ENCODE results near the gene FIG4.

The FIG4 gene

DNA sequence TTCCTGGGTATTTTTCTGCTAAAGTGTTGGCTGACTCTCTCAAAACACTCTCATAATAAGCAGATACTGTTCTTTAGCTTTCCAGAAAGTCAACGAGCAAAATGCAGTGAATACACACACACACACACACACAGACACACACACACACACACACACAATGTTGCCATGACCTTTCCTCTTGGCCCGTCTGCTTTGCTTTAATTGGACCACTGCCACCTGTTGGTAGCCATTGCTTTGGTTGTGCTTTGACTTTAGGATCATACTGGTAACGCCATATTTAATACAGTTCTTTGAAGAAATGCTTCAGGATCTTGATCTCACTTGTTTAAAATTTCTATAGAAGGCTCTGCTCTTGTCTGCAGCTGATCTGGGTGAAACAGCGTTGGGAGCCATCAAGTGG, 4.4 kb downstream of the FIG4 start:
- H3K36me3 ChIP-seq = peaks cover 0 to 5% (median 5%) of the 10 kb centered on the region in 3 donors
- no peaks in the 10 kb centered on the region for H3K27me3 ChIP-seq
- DNase-seq = no peak
- no peak overlapping the region for H3K4me3 ChIP-seq
- H3K27ac ChIP-seq = no peak overlapping the region
- intact Hi-C loops (cut with DNase I; ENCODE audit: low total_unique reads) = loop anchor here (10.0 kb wide), 2 partner anchors 1119 to 1179 kb away; partner anchors contain the start of genes AMD1 and CDK19
- TF ChIP-seq, protein P1, sequence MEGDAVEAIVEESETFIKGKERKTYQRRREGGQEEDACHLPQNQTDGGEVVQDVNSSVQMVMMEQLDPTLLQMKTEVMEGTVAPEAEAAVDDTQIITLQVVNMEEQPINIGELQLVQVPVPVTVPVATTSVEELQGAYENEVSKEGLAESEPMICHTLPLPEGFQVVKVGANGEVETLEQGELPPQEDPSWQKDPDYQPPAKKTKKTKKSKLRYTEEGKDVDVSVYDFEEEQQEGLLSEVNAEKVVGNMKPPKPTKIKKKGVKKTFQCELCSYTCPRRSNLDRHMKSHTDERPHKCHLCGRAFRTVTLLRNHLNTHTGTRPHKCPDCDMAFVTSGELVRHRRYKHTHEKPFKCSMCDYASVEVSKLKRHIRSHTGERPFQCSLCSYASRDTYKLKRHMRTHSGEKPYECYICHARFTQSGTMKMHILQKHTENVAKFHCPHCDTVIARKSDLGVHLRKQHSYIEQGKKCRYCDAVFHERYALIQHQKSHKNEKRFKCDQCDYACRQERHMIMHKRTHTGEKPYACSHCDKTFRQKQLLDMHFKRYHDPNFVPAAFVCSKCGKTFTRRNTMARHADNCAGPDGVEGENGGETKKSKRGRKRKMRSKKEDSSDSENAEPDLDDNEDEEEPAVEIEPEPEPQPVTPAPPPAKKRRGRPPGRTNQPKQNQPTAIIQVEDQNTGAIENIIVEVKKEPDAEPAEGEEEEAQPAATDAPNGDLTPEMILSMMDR (IDR thresholded peaks at IDR 0.05) = no peak
- no peaks in the 10 kb centered on the region for H3K9me3 ChIP-seq
- H3K4me1 ChIP-seq = peaks cover 0 to 27% (median 13%) of the 10 kb centered on the region in 4 donors

DNA sequence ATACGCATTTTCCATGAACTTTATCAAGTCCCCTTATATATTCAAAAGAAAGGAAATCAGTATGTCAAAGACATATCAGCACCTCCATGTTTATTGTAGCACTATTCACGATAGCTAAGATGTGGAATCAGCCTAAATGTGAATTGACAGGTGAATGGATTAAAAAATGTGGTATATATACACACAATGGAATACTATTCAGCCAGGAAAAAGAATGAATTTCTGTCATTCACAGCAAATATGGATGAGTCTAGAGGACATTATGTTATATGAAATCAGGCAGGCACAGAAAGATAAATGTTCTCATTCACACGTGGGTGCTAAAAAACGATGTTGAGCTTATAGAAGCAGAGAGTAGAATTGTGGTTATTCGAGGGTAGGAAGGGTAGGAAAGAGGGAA, 5.3 kb downstream of the FIG4 start:
- intact Hi-C loops (cut with DNase I; ENCODE audit: low total_unique reads) = loop anchor here (10.0 kb wide), 2 partner anchors 1118 to 1178 kb away; partner anchors contain the start of genes AMD1 and CDK19
- no peaks in the 10 kb centered on the region for H3K27me3 ChIP-seq
- peak overlapping the region; percentile 44 to 46 for H3K27ac ChIP-seq
- no peaks in the 10 kb centered on the region for H3K9me3 ChIP-seq
- no peak for DNase-seq
- peaks cover 0 to 27% (median 13%) of the 10 kb centered on the region in 4 donors for H3K4me1 ChIP-seq
- H3K36me3 ChIP-seq = peaks cover 0 to 5% (median 5%) of the 10 kb centered on the region in 3 donors
- TF ChIP-seq, protein P1 (IDR thresholded peaks at IDR 0.05) = no peak
- H3K4me3 ChIP-seq = no peak overlapping the region

DNA sequence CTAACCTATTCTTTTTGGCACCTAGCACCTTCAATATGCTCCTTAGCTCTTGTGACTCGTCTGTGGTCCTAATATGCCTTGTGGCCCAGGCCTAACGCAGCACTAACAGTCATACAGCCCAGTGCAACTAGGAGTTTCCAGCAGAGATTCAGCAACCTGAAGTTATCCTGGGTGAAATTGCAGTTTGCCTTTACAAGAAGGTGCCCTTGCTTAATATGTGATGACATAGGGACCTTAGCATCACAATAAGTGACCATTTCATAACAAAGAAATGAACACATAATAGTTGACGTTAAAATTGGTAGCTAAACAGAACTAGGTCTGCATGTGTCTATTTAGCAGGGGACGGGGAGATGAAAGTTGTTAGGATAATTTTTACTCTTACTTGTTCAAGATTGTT, 10.1 kb downstream of the FIG4 start:
- no peaks in the 10 kb centered on the region for H3K36me3 ChIP-seq
- intact Hi-C loops (cut with DNase I; ENCODE audit: low total_unique reads) = loop anchor here (10.0 kb wide), 1 partner anchor 694 kb away; no protein-coding TSS in a partner anchor
- H3K4me3 ChIP-seq = no peak overlapping the region
- H3K27ac ChIP-seq = no peak overlapping the region
- TF ChIP-seq, protein P1 (IDR thresholded peaks at IDR 0.05) = no peak
- peaks cover 0 to 9% (median 3%) of the 10 kb centered on the region in 4 donors for H3K4me1 ChIP-seq
- DNase-seq = no peak
- no peaks in the 10 kb centered on the region for H3K9me3 ChIP-seq
- H3K27me3 ChIP-seq = no peaks in the 10 kb centered on the region

GRCh38 chr6:109701774-109702173, 10.7 kb downstream of the FIG4 start:
- Histone ChIP-seq H3K27ac (no peak overlapping the region), H3K4me3 (no peak overlapping the region), H3K4me1 (peaks cover 0 to 10% (median 3%) of the 10 kb centered on the region in 4 donors), H3K36me3 (no peaks in the 10 kb centered on the region), H3K9me3 (no peaks in the 10 kb centered on the region), H3K27me3 (no peaks in the 10 kb centered on the region)
- TF ChIP-seq, protein P1 (IDR thresholded peaks at IDR 0.05) = no peak
- intact Hi-C loops (cut with DNase I; ENCODE audit: low total_unique reads) = loop anchor here (10.0 kb wide), 1 partner anchor 693 kb away; no protein-coding TSS in a partner anchor
- no peak for DNase-seq

DNA sequence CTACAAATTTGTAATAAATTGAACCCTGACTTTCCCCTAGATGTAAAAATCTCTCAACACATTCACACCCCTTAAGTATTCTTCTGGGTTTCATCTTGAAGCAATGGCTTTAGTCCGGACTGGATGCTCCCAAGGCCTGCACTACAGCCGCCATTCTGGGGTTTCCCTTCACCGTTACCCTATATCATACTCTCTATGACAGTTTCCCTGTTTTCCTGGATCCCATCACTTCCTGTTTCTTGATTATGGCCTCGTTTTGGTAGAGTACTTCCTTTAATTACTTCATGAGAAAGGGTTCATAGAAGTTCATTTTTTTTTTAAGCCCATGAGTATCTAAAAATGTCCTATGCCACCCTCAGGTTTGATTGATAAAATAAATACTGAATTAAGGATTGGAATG, 11.7 kb downstream of the FIG4 start:
- no peak for DNase-seq
- no peak overlapping the region for H3K4me3 ChIP-seq
- no peaks in the 10 kb centered on the region for H3K36me3 ChIP-seq
- intact Hi-C loops (cut with DNase I; ENCODE audit: low total_unique reads) = loop anchor here (10.0 kb wide), 1 partner anchor 692 kb away; no protein-coding TSS in a partner anchor
- peaks cover 0 to 10% (median under 1%) of the 10 kb centered on the region in 4 donors for H3K4me1 ChIP-seq
- H3K9me3 ChIP-seq = no peaks in the 10 kb centered on the region
- H3K27me3 ChIP-seq = no peaks in the 10 kb centered on the region
- TF ChIP-seq, protein P1 (IDR thresholded peaks at IDR 0.05) = no peak
- no peak overlapping the region for H3K27ac ChIP-seq
